HEK293T (cell line): ENCODE measurements around the gene COL5A1.

Experiments used
- CTCF ChIA-PET: fragments of 350-600 bp; formaldehyde crosslinking; extraction: SDS; loops from one replicate; lab custom pipeline; 2021; ENCODE audit warnings: antibody characterized with exemption, inconsistent platforms; lab: Yijun Ruan, JAX
- POLR2A ChIA-PET: fragments of 350-600 bp; formaldehyde crosslinking; extraction: SDS; loops from one replicate; lab custom pipeline; 2020; ENCODE audit warnings: antibody characterized with exemption, inconsistent platforms; lab: Yijun Ruan, JAX
- DNase-seq: peaks from one replicate; pipeline ENCODE4 v3.0.0; 2012; ENCODE audit warnings: mixed read lengths; ENCODE audit errors: extremely low spot score
- ARNT ChIP-seq: fragments of 450-650 bp; IDR thresholded peaks from 2 replicates; pipeline ENCODE4 v1.6.1; 2017; ENCODE audit warnings: mild to moderate bottlenecking
- BHLHE40 ChIP-seq: fragments of 450-650 bp; IDR thresholded peaks from 2 replicates; pipeline ENCODE4 v1.6.1; 2016; ENCODE audit warnings: mild to moderate bottlenecking, moderate library complexity, borderline replicate concordance
- CTBP1 ChIP-seq: fragments of 450-650 bp; IDR thresholded peaks from 2 replicates; pipeline ENCODE4 v1.6.1; 2016; ENCODE audit warnings: borderline replicate concordance
- ELF4 ChIP-seq: fragments of 450-650 bp; IDR thresholded peaks from 2 replicates; pipeline ENCODE4 v1.6.1; 2017; ENCODE audit warnings: antibody characterized with exemption
- FOXA1 ChIP-seq: fragments of 450-650 bp; IDR thresholded peaks from 2 replicates; pipeline ENCODE4 v1.6.1; 2016; ENCODE audit warnings: mild to moderate bottlenecking
- FOXK2 ChIP-seq: fragments of 450-650 bp; IDR thresholded peaks from 2 replicates; pipeline ENCODE4 v1.6.1; 2016; ENCODE audit warnings: mild to moderate bottlenecking
- FOXM1 ChIP-seq: fragments of 450-650 bp; IDR thresholded peaks from 2 replicates; pipeline ENCODE4 v1.6.1; 2017; ENCODE audit warnings: mild to moderate bottlenecking, borderline replicate concordance
- HDGF ChIP-seq: fragments of 450-650 bp; IDR thresholded peaks from 2 replicates; pipeline ENCODE4 v1.6.1; 2017; ENCODE audit warnings: antibody characterized with exemption, borderline replicate concordance
- L3MBTL2 ChIP-seq: fragments of 450-650 bp; conservative IDR thresholded peaks from 2 replicates; pipeline ENCODE4 v1.6.1; 2016; ENCODE audit warnings: mild to moderate bottlenecking
- LEF1 ChIP-seq: fragments of 450-650 bp; IDR thresholded peaks from 2 replicates; pipeline ENCODE4 v1.6.1; 2017; ENCODE audit warnings: mild to moderate bottlenecking, borderline replicate concordance
- NFRKB ChIP-seq: fragments of 450-650 bp; IDR thresholded peaks from 2 replicates; pipeline ENCODE4 v1.6.1; 2016; ENCODE audit warnings: mild to moderate bottlenecking, moderate library complexity
- SP1 ChIP-seq: fragments of 450-650 bp; IDR thresholded peaks from 2 replicates; pipeline ENCODE4 v1.6.1; 2017
- SUZ12 ChIP-seq: fragments of 450-650 bp; IDR thresholded peaks from 2 replicates; pipeline ENCODE4 v1.6.1; 2016; ENCODE audit warnings: mild to moderate bottlenecking
- TARDBP ChIP-seq: fragments of 450-650 bp; IDR thresholded peaks from 2 replicates; pipeline ENCODE4 v1.6.1; 2016
- ZNF384 ChIP-seq: fragments of 450-650 bp; IDR thresholded peaks from 2 replicates; pipeline ENCODE4 v1.6.1; 2016
- TF ChIP-seq, protein P1 (sequence below): fragments of 450-650 bp; IDR thresholded peaks from 2 replicates; pipeline ENCODE4 v1.6.1; 2016

COL5A1 gene

DNA sequence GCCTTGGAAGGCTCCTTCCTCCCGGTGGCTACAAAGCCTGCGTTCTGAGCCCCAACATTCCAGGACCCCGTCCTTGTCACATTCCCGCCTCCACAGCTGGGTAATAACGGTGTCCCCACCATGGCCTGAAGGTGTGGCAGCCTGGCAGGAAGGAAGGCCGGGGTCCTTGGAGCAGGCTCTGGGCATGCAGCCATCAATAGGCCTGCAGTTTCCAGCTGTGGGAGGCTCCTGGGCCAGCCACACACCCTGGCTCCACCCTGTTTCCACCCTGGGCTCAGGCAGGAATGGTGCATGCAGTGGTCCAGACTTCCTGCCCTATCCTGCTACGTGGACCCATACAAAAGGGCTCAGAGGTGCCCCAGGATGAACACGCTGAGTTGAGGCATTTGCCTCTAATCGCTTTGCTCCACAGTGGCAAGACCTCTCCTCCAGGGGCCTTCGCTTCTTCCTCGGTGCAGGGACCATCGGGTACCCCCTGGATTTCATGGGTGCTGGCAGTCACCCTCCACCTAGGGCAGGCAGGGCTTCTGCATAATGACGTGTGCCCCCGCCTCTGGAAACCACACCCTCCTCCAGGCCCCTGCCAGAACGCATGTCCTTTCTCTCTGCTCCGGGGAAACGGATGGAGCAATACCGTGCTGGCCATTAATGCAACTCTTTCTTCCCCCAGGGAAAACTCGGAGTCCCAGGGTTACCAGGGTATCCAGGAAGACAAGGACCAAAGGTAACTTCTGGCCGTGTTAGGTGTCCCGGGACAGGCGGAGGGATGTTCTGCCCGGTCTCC lies 143.9 kb downstream of the COL5A1 start:
- ChIA-PET POLR2A (no interaction called here), CTCF (interaction anchor here (0.6 kb wide), 1 partner anchor 268 kb away, joined by 5 read pairs; no protein-coding TSS in a partner anchor)
- no peak for DNase-seq
- TF ChIP-seq SUZ12 (no peak), BHLHE40 (no peak), ELF4 (no peak), L3MBTL2 (no peak), SP1 (no peak), NFRKB (no peak), FOXK2 (no peak), FOXM1 (no peak), TARDBP (no peak), CTBP1 (no peak)

GRCh38 chr9:134787601-134788531 lies 146.3 kb downstream of the COL5A1 start:
- no peak for DNase-seq
- CTCF ChIA-PET: interaction anchor here (0.7 kb wide), 1 partner anchor 9 kb away, joined by 4 read pairs; no protein-coding TSS in a partner anchor
- POLR2A ChIA-PET: no interaction called here
- no peak for TF ChIP-seq FOXA1
- TF ChIP-seq, protein P1, sequence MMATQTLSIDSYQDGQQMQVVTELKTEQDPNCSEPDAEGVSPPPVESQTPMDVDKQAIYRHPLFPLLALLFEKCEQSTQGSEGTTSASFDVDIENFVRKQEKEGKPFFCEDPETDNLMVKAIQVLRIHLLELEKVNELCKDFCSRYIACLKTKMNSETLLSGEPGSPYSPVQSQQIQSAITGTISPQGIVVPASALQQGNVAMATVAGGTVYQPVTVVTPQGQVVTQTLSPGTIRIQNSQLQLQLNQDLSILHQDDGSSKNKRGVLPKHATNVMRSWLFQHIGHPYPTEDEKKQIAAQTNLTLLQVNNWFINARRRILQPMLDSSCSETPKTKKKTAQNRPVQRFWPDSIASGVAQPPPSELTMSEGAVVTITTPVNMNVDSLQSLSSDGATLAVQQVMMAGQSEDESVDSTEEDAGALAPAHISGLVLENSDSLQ: no peak
- TF ChIP-seq CTBP1: no peak
- TF ChIP-seq BHLHE40: no peak

DNA sequence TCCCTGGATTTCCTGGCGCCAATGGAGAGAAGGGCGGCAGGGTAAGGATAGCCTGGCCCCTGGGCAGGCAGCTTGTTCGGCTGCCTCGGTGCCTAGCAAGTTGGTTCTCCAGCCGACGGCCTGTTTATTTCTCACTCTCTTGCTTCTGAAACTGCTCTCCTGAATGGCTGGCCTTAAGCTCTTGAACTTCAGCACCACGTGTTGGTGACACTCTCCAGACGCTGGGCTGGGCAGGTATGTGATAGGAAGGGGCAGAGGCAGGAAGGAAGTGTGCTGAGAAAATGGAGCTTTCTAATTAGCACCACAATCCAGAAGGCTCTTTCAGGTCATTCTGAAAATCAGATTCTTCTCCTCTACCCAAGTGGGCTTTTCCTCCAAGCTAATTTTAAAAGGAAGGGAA lies 147.6 kb downstream of the COL5A1 start:
- CTCF ChIA-PET: no interaction called here
- POLR2A ChIA-PET: no interaction called here
- DNase-seq: no peak
- TF ChIP-seq ELF4: no peak

- TF ChIP-seq, protein P1: no peak
- POLR2A ChIA-PET: no interaction called here
- no peak for DNase-seq
- CTCF ChIA-PET: interaction anchor here (1.2 kb wide), 1 partner anchor 12 kb away, joined by 3 read pairs; no protein-coding TSS in a partner anchor
Observed at GRCh38 chr9:134791009-134791408, 149.4 kb downstream of the COL5A1 start.

GRCh38 chr9:134792627-134793026 lies 151.0 kb downstream of the COL5A1 start:
- TF ChIP-seq, protein P1: no peak
- no peak for TF ChIP-seq LEF1
- no peak for TF ChIP-seq SP1
- TF ChIP-seq L3MBTL2: no peak
- no peak for TF ChIP-seq SUZ12
- no peak for TF ChIP-seq FOXM1
- TF ChIP-seq ARNT: no peak
- no peak for TF ChIP-seq CTBP1
- no peak for TF ChIP-seq FOXA1
- TF ChIP-seq TARDBP: no peak
- TF ChIP-seq FOXK2: no peak
- no peak for TF ChIP-seq BHLHE40
- no peak for TF ChIP-seq NFRKB
- no peak for TF ChIP-seq HDGF
- no peak for TF ChIP-seq ZNF384
- no peak for TF ChIP-seq ELF4
- CTCF ChIA-PET: interaction anchor here (1.1 kb wide), 1 partner anchor 14 kb away, joined by 3 read pairs; no protein-coding TSS in a partner anchor
- POLR2A ChIA-PET: no interaction called here
- no peak for DNase-seq

DNA sequence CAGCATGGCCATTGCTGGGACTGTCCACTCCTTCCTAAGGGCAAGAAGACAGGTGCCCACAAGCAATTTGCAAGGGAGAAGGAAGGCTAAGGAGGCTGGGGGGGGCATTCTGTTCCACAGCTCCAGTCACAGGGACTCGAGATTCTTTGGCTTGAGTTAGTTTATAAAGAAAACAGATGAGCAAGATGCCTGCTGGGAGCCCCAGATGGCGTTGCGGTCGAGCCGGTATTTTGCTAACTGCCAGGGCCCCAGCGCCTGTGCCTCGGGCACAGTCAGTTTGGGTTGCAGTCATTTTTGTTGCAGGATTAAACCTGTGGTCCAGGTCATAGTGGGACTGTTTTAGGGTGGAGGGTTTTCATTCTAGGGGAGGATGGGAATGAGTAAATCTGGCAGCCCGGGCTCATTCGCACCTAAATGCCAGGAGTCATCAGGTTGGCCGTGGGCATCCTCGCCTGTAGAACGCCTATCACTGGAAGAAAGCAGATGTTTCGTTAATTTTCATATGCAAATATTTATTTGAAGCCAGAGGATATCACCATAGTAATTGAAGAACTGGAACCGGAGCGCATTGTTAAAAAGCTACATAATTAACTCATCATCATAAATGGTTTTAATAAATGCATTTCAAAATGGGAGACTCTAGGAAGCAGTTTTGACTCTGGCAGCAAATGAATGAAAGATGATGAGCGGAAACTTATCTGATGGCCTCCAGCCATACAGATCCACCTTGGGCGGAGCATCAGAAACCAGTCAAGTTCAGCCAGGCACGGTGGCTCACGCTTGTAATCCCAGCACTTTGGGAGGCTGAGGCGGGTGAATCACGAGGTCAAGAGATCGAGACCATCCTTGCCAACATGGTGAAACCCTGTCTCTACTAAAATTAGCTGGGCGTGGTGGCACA lies 151.9 kb downstream of the COL5A1 start:
- ChIA-PET CTCF (interaction anchor here (0.6 kb wide), 1 partner anchor 9 kb away, joined by 4 read pairs; no protein-coding TSS in a partner anchor), POLR2A (no interaction called here)
- TF ChIP-seq, protein P1: no peak
- TF ChIP-seq LEF1 (no peak), TARDBP (no peak), NFRKB (no peak), ARNT (no peak), FOXA1 (no peak), L3MBTL2 (no peak), FOXM1 (no peak), ELF4 (no peak), CTBP1 (no peak), ZNF384 (no peak), BHLHE40 (no peak), SUZ12 (no peak), HDGF (no peak), SP1 (no peak)
- no peak for DNase-seq
